Mesothelial cell of epicardium (in vitro differentiated cells): Measurements from ENCODE around the gene PPP2R5E. TPM values are rescaled to one million over a fixed set of nuclear protein-coding genes. Genes with fewer than 3 reads are reported as not detected.

Experiments used
- DNase-seq, 2 experiments: peaks; one replicate each; pipeline ENCODE4 v3.0.0; 2021; ENCODE audit warnings: low spot score in 2 of 2; ENCODE audit not compliant: unreplicated experiment in 2 of 2
- H3K27ac Mint-ChIP-seq: 2 replicates; pipeline ENCODE4 v1.8.0; 2021; ENCODE audit warnings: mixed read lengths
- H3K27me3 Mint-ChIP-seq: 2 replicates; pipeline ENCODE4 v1.8.0; 2021; ENCODE audit warnings: low read depth, mixed read lengths
- H3K36me3 Mint-ChIP-seq: 2 replicates; pipeline ENCODE4 v1.8.0; 2021; ENCODE audit warnings: mixed read lengths
- H3K4me1 Mint-ChIP-seq: 2 replicates; pipeline ENCODE4 v1.8.0; 2021; ENCODE audit warnings: mixed read lengths
- H3K4me3 Mint-ChIP-seq: 2 replicates; pipeline ENCODE4 v1.8.0; 2021; ENCODE audit warnings: mild to moderate bottlenecking, moderate library complexity, mixed read lengths
- H3K9me3 Mint-ChIP-seq: 2 replicates; pipeline ENCODE4 v1.8.0; 2021; ENCODE audit warnings: mixed read lengths
- total RNA-seq: library from RNA; stranded (reverse); gene quantifications from 3 replicates; pipeline ENCODE4 v1.2.1, GENCODE V29; 2021
- TF ChIP-seq, protein P1 (sequence below): fragments of 200-600 bp; sonication (generic); IDR thresholded peaks from one replicate; pipeline ENCODE4 v1.5.0; 2021; ENCODE audit warnings: antibody characterized with exemption; ENCODE audit not compliant: unreplicated experiment

PPP2R5E gene
- total RNA-seq, 1 donor from 2014 or later = 58.2 TPM

DNA sequence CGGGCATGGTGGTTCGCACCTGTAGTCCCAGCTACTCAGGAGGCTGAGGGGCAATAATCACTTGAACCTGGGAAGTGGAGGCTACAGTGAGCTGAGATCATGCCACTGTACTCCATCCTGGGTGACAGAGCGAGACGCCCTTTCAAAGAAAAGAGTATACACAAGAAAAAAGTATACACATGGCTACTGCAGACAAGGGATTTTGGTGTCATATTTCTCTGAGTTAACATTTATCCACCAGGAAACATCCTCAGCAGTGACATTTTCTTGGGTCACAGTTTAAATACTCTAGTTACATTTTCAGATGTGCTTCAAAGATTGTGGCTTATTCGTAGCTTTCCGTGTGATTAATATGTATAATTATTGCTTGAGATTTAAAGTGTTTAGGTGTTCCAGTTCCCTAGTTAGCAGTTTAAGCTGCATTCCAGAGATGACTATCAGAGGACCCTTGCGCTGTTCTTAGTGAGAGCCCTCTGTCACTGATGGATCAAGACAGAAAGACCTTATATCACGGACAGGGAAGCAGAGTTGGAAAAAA, 4.7 kb upstream of the PPP2R5E start:
- H3K9me3 Mint-ChIP-seq = no peaks in the 10 kb centered on the region
- DNase-seq = no peak
- TF ChIP-seq, protein P1, sequence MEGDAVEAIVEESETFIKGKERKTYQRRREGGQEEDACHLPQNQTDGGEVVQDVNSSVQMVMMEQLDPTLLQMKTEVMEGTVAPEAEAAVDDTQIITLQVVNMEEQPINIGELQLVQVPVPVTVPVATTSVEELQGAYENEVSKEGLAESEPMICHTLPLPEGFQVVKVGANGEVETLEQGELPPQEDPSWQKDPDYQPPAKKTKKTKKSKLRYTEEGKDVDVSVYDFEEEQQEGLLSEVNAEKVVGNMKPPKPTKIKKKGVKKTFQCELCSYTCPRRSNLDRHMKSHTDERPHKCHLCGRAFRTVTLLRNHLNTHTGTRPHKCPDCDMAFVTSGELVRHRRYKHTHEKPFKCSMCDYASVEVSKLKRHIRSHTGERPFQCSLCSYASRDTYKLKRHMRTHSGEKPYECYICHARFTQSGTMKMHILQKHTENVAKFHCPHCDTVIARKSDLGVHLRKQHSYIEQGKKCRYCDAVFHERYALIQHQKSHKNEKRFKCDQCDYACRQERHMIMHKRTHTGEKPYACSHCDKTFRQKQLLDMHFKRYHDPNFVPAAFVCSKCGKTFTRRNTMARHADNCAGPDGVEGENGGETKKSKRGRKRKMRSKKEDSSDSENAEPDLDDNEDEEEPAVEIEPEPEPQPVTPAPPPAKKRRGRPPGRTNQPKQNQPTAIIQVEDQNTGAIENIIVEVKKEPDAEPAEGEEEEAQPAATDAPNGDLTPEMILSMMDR = no peak
- no peak overlapping the region for H3K4me3 Mint-ChIP-seq
- no peaks in the 10 kb centered on the region for H3K36me3 Mint-ChIP-seq
- H3K27ac Mint-ChIP-seq = peak overlapping the region; percentile 62
- no peaks in the 10 kb centered on the region for H3K27me3 Mint-ChIP-seq
- H3K4me1 Mint-ChIP-seq = peaks cover 16% of the 10 kb centered on the region

DNA sequence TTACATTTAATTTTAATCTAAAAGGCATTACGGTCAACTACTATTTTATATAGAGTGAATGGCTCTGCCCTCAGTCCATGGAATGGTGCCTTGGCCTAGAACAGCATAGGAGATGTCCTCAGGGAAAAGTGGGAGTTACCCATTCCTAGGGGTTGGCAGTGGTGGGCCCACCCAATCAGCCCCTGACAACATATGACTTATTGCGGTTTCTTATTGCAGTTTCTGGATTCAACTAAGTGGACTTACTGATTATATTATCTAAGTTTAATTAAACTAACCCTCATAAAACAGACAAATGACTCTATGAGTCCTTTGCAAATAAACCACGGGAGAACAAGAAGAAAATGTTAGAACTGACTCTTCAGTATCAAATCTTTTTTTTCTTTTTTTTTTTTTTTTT, 2.3 kb upstream of the PPP2R5E start:
- peaks cover 33% of the 10 kb centered on the region for H3K4me1 Mint-ChIP-seq
- DNase-seq = no peak
- H3K27ac Mint-ChIP-seq = no peak overlapping the region
- TF ChIP-seq, protein P1 = no peak
- H3K9me3 Mint-ChIP-seq = no peaks in the 10 kb centered on the region
- no peaks in the 10 kb centered on the region for H3K27me3 Mint-ChIP-seq
- H3K36me3 Mint-ChIP-seq = peaks cover 3% of the 10 kb centered on the region
- H3K4me3 Mint-ChIP-seq = no peak overlapping the region

DNA sequence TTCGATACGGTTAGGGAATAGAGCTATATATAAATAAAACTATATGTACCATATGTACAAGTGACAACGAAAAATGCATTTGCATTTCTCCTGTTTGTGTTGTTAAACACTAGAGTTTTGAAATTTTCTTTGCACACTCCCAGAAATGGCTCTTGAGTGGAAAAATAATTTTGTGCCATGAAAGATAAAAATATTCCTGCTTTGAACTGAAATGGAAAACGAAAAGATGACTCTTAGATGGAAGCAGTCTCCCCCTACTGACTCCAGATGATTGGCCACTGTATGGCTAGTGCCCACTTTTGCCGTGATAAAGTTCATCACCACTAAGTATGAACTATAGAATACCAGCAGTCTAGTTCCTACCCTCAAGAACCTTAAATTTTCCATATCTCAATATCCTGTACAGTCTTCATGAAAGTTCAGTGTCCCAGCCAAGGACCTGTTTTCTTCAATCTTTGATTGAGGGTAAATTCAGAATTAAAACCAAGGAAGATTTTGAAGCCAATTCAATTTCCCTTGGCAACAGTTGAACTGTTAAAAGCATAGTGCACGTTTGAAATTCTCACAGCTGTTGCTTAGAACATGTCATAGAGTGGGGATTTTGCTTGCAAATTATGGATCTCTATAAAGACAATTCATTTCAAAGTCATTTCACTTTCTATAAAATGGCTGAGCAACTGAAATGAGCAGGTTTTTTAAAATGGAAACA, 1.6 kb upstream of the PPP2R5E start:
- no peak for DNase-seq
- Mint-ChIP-seq H3K9me3 (no peaks in the 10 kb centered on the region), H3K27me3 (no peaks in the 10 kb centered on the region), H3K27ac (no peak overlapping the region), H3K4me1 (peaks cover 33% of the 10 kb centered on the region), H3K36me3 (peaks cover 3% of the 10 kb centered on the region), H3K4me3 (peak overlapping the region; percentile 97)
- TF ChIP-seq, protein P1 = no peak

DNA sequence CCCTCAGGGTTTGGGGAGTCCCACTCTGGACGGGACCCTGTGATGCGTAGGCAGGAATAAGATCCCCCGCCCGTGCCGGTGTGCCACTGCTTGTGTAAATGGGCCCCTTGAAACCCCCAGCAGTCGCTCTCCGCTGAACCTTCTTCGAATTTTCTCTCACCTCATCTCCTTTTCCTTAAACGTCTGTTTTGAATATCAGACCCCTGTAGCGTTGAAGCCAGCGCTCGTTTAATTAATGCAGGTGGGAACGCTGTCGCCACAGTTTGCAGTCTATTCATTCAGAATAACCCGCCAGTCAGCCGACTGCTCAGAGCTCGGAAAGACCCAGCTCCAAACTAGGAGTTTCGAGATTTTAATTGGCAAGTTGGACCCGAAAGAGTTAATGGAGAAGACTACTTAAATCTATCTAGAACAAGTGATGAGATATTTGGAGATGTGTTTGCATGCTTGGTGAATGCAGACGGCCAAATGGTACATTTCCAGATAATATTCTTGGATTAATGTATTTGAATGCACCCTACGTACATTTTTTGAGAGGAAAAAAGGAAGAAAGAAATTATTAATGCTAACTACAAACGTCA, 739 bp upstream of the PPP2R5E start:
- H3K27me3 Mint-ChIP-seq = no peaks in the 10 kb centered on the region
- TF ChIP-seq, protein P1 = no peak
- no peak for DNase-seq
- H3K27ac Mint-ChIP-seq = peak overlapping the region; percentile 97
- no peaks in the 10 kb centered on the region for H3K9me3 Mint-ChIP-seq
- peaks cover 11% of the 10 kb centered on the region for H3K36me3 Mint-ChIP-seq
- peaks cover 33% of the 10 kb centered on the region for H3K4me1 Mint-ChIP-seq
- peak overlapping the region; percentile 97 for H3K4me3 Mint-ChIP-seq

DNA sequence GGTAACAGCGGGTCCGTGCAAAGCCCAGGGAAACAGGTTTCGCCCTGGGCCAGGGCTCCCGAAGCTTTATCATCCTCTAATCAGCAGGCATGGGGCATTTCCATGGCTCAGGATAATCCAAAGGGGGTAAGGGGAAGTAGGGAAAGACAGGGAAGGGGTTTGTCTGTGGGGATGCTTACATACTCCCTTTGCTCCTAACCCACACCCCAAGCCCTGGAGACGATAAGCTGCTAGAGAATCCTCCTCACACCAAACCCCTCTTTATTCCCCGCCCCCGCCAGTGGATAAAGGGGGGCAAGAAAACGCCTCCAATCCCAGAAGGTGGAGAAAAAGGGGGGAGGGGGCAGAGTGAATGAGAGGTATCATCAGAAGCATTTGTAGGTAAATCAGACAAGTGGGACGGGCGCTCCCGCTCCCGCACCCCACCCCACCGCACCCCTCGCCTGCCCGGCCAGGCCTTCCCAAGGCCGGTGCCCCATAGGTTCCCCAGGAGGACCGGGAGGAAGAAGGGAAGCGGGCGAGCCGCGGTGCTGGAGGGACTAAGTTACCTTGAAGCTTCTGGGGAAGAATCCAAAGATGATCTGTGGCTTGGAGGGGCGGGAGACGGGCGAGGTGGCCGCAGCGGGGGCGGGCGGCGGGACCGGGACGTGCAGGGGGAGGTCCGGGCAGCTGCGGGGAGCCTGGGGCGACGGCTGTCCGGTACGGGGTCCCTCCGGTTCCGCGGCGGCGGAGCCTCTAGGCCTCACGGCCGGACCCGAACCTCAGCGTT, 762 bp downstream of the PPP2R5E start:
- peak overlapping the region; percentile 97 for H3K4me3 Mint-ChIP-seq
- H3K27ac Mint-ChIP-seq = peak overlapping the region; percentile 88
- TF ChIP-seq, protein P1 = no peak
- peaks cover 29% of the 10 kb centered on the region for H3K4me1 Mint-ChIP-seq
- peaks cover 11% of the 10 kb centered on the region for H3K36me3 Mint-ChIP-seq
- no peaks in the 10 kb centered on the region for H3K9me3 Mint-ChIP-seq
- peak in 1 of 2 experiments; percentile 38 for DNase-seq
- no peaks in the 10 kb centered on the region for H3K27me3 Mint-ChIP-seq
